Cardiac fibroblast (primary cell): Measurements from ENCODE around the gene TNFRSF1B.

Source experiments
- DNase-seq, 2 donors: peaks; one replicate each; pipeline versions ENCODE4 v3.0.0 to v3.0.0-alpha.2; 2010; ENCODE audit warnings: low read depth in 2 of 2
- H3K4me3 ChIP-seq, 2 donors: replicated peaks in 1 of 2; 1 replicate in 1 of 2; 2 replicates in 1 of 2; pipeline ENCODE4 v1.5.1; 2011; ENCODE audit warnings: low read depth in 2 of 2, low read length in 2 of 2, mild to moderate bottlenecking in 2 of 2, moderate library complexity in 1 of 2
- CTCF ChIP-seq: IDR thresholded peaks from one replicate; pipeline ENCODE4 v1.5.1; 2011; ENCODE audit warnings: low read depth, mild to moderate bottlenecking, low read length, inconsistent platforms

TNFRSF1B gene

GRCh38 chr1:12159816-12160215, 7.0 kb upstream of the TNFRSF1B start:
- no peak for TF ChIP-seq CTCF
- DNase-seq: no peak
- H3K4me3 ChIP-seq: no peak overlapping the region

- H3K4me3 ChIP-seq: no peak overlapping the region
- no peak for TF ChIP-seq CTCF
- no peak for DNase-seq
Measured at GRCh38 chr1:12161324-12161661, 5.5 kb upstream of the TNFRSF1B start.

- H3K4me3 ChIP-seq: no peak overlapping the region
- peak; percentile 93 to 96 for DNase-seq
- TF ChIP-seq CTCF: no peak
Measured at GRCh38 chr1:12161662-12162458, 4.9 kb upstream of the TNFRSF1B start.

- H3K4me3 ChIP-seq: no peak overlapping the region
- DNase-seq: no peak
- TF ChIP-seq CTCF: no peak
Measured at GRCh38 chr1:12162459-12163137, 4.2 kb upstream of the TNFRSF1B start.

- DNase-seq: no peak
- no peak for TF ChIP-seq CTCF
- H3K4me3 ChIP-seq: no peak overlapping the region
Measured at GRCh38 chr1:12163210-12163609, 3.6 kb upstream of the TNFRSF1B start.

GRCh38 chr1:12164210-12164609, 2.6 kb upstream of the TNFRSF1B start:
- no peak for DNase-seq
- TF ChIP-seq CTCF: no peak
- no peak overlapping the region for H3K4me3 ChIP-seq
